OCI-LY3 (cell line): Measurements from ENCODE around the gene CAMSAP2.

Experiments used
- CTCF ChIP-seq: fragments of 200-600, 300-600 bp; sonication (generic); IDR thresholded peaks from 2 replicates; pipeline ENCODE4 v1.5.1; 2014; ENCODE audit warnings: antibody characterized with exemption, low read length, low read depth
- EZH2phosphoT487 ChIP-seq: fragments of 200-600 bp; shearing (Covaris generic); IDR thresholded peaks from 2 replicates; pipeline ENCODE4 v1.6.1; 2018; ENCODE audit warnings: antibody characterized with exemption, mixed run types, low read depth

DNA sequence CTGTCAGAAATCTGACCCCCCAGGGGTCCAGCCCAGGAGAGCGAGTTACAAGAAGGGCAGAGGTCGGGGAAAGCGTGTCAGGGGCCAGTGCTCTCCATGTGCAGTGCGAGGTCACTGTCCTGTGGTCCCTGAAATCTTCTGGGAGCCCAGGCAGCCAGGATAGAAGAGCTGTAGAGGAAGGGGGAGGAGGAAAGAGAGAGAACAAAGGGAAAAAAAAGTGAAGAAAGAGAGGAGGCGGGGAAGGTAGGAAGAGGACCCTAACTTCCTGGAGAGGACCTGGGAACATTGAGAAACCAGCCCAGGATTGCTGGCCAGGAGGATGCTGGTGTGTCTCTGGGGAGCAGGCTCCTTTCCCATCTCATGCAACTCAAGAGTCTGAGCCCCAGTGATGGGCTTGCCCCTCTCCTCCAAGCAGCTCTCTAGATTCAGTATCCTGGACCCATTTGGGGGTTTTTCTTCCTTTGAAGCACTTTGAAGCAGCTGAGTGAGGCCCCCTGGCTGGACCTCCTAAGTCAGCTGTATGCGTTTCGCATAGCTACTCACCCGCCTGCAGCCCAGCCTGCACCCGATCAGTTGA is 149.2 kb downstream of the CAMSAP2 start:
- no peak; the same call in 1 of the 2 replicates for TF ChIP-seq CTCF
- no peak for TF ChIP-seq EZH2phosphoT487
